ENCODE data around the gene INPPL1.
A peak's percentile ranks its signal among the peaks of the same experiment; 100 is the strongest.

Gene INPPL1

GRCh38 chr11:72221386-72222075, 3.0 kb upstream of the INPPL1 start:
- TF ChIP-seq SIN3A (IDR thresholded peaks at IDR 0.05; ENCODE audit: borderline replicate concordance, insufficient read depth, low read length) (no peak), FOXP2 (optimal IDR thresholded peaks at IDR 0.05; ENCODE audit: borderline replicate concordance, extremely low read depth, extremely low read length, insufficient read depth) (no peak), TAF1 (IDR thresholded peaks at IDR 0.05; ENCODE audit: borderline replicate concordance, insufficient read depth, low read length) (no peak), POLR2AphosphoS5 (IDR thresholded peaks at IDR 0.05; ENCODE audit: low read depth, low read length) (no peak)
- TF ChIP-seq, protein P1, sequence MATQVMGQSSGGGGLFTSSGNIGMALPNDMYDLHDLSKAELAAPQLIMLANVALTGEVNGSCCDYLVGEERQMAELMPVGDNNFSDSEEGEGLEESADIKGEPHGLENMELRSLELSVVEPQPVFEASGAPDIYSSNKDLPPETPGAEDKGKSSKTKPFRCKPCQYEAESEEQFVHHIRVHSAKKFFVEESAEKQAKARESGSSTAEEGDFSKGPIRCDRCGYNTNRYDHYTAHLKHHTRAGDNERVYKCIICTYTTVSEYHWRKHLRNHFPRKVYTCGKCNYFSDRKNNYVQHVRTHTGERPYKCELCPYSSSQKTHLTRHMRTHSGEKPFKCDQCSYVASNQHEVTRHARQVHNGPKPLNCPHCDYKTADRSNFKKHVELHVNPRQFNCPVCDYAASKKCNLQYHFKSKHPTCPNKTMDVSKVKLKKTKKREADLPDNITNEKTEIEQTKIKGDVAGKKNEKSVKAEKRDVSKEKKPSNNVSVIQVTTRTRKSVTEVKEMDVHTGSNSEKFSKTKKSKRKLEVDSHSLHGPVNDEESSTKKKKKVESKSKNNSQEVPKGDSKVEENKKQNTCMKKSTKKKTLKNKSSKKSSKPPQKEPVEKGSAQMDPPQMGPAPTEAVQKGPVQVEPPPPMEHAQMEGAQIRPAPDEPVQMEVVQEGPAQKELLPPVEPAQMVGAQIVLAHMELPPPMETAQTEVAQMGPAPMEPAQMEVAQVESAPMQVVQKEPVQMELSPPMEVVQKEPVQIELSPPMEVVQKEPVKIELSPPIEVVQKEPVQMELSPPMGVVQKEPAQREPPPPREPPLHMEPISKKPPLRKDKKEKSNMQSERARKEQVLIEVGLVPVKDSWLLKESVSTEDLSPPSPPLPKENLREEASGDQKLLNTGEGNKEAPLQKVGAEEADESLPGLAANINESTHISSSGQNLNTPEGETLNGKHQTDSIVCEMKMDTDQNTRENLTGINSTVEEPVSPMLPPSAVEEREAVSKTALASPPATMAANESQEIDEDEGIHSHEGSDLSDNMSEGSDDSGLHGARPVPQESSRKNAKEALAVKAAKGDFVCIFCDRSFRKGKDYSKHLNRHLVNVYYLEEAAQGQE (IDR thresholded peaks at IDR 0.05; ENCODE audit: insufficient read depth in 1 of 2, low read depth in 2 of 2, low read length in 2 of 2): no peak

GRCh38 chr11:72222106-72222891, 2.3 kb upstream of the INPPL1 start:
- TF ChIP-seq, protein P1 (IDR thresholded peaks at IDR 0.05; ENCODE audit: insufficient read depth in 1 of 2, low read depth in 2 of 2, low read length in 2 of 2): no peak
- no peak for TF ChIP-seq TAF1 (IDR thresholded peaks at IDR 0.05; ENCODE audit: borderline replicate concordance, insufficient read depth, low read length)
- no peak for TF ChIP-seq FOXP2 (optimal IDR thresholded peaks at IDR 0.05; ENCODE audit: borderline replicate concordance, extremely low read depth, extremely low read length, insufficient read depth)
- TF ChIP-seq SIN3A (IDR thresholded peaks at IDR 0.05; ENCODE audit: borderline replicate concordance, insufficient read depth, low read length): no peak
- TF ChIP-seq POLR2AphosphoS5 (IDR thresholded peaks at IDR 0.05; ENCODE audit: low read depth, low read length): no peak

GRCh38 chr11:72222907-72223614, 1.5 kb upstream of the INPPL1 start:
- TF ChIP-seq TAF1 (IDR thresholded peaks at IDR 0.05; ENCODE audit: borderline replicate concordance, insufficient read depth, low read length) (peak; percentile 58; the same call in 1 of the 2 replicates), FOXP2 (optimal IDR thresholded peaks at IDR 0.05; ENCODE audit: borderline replicate concordance, extremely low read depth, extremely low read length, insufficient read depth) (peak; percentile 7), SIN3A (IDR thresholded peaks at IDR 0.05; ENCODE audit: borderline replicate concordance, insufficient read depth, low read length) (peak; percentile 67; the same call in 1 of the 2 replicates), POLR2AphosphoS5 (IDR thresholded peaks at IDR 0.05; ENCODE audit: low read depth, low read length) (peak; percentile 56; the same call in 1 of the 2 replicates)
- TF ChIP-seq, protein P1 (IDR thresholded peaks at IDR 0.05; ENCODE audit: insufficient read depth in 1 of 2, low read depth in 2 of 2, low read length in 2 of 2): 0 out of 4 replicates have a peak, but pooled peaks of 1 of the 2 experiments have one; percentile 23

DNA sequence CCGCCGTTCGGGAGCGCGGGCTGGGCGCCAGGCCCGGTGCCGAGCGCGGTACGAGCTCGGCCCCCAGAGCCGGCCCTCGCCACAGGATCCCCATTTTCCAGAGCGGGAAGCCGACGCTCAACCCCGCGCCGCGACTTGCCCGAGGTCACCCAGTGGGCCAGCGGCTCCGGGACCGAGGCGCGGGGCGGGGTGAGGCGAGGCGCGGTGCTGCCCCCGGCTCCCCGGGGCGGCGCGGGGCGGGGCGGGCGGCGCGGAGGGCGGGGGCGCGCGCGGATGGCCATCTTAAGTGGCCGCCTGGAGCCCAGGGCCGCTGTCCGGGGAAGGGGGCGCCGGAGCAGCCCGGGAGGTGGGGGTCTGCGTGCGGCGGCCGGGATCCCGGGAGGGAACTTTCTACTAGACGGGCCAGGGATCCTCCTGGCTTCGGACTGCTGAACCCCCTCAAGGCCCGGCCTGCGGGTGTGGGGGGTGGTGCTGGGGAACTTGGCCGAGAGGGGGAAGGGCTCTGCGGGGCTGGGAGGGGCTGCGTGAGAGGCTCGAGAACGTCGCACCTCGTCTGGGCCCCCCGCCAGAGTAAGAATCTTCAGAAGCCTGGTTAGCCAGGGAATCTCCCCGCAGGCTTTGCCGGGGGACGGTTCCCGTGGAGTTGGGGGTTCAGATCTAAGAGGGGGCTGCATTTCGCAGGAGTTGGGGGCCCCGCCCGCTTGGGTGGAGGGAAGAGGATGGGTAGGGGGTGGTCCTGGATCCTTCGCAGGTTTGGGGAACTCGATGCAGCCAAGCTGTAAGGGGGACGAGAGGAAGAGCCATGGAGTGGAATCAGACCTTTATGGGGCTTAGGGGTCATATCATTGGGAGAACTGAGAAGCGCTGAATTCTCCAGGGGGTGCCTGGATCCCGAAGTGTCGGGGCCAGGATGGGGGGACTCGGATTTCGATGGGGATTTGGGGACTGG, 678 bp upstream of the INPPL1 start:
- TF ChIP-seq FOXP2 (optimal IDR thresholded peaks at IDR 0.05; ENCODE audit: borderline replicate concordance, extremely low read depth, extremely low read length, insufficient read depth) (no peak), TAF1 (IDR thresholded peaks at IDR 0.05; ENCODE audit: borderline replicate concordance, insufficient read depth, low read length) (no peak), POLR2AphosphoS5 (IDR thresholded peaks at IDR 0.05; ENCODE audit: low read depth, low read length) (no peak; the same call in none of the 2 replicates), SIN3A (IDR thresholded peaks at IDR 0.05; ENCODE audit: borderline replicate concordance, insufficient read depth, low read length) (no peak)
- TF ChIP-seq, protein P1 (IDR thresholded peaks at IDR 0.05; ENCODE audit: insufficient read depth in 1 of 2, low read depth in 2 of 2, low read length in 2 of 2): no peak
